HuH-7 (cell line): ENCODE measurements around the gene SERPINA1.
"Not testable (repeated sequence)": the region's sequence is repeated elsewhere in the genome, so short reads cannot be mapped to it uniquely, and the experiment has no call there.

Experiments used
- DNase-seq: peaks from one replicate; pipeline ENCODE4 v3.0.0; 2011; ENCODE audit warnings: low spot score

The SERPINA1 gene

GRCh38 chr14:94388384-94389103, at the start of gene SERPINA1:
TSS of gene SERPINA1 (minus strand) at chr14:94388602. CDS start at chr14:94383237, 5,365 bp downstream.
- DNase-seq: peak; percentile 40

- no peak for DNase-seq
Observed at GRCh38 chr14:94428610-94429009, 40.2 kb upstream of the SERPINA1 start.

GRCh38 chr14:94427016-94427613, 38.7 kb upstream of the SERPINA1 start:
- DNase-seq: no peak

GRCh38 chr14:94426526-94426925, 38.1 kb upstream of the SERPINA1 start:
- no peak for DNase-seq

- no peak for DNase-seq
Observed at GRCh38 chr14:94424371-94424770, 36.0 kb upstream of the SERPINA1 start.

GRCh38 chr14:94423453-94424056, 35.2 kb upstream of the SERPINA1 start:
- peak; percentile 62 for DNase-seq

- DNase-seq: no peak
Observed at GRCh38 chr14:94421316-94421715, 32.9 kb upstream of the SERPINA1 start.

- not testable (repeated sequence) for DNase-seq
Observed at GRCh38 chr14:94417497-94418205, 29.2 kb upstream of the SERPINA1 start.

GRCh38 chr14:94412671-94413638, 24.6 kb upstream of the SERPINA1 start:
- DNase-seq: peak; percentile 30

GRCh38 chr14:94411638-94412037, 23.2 kb upstream of the SERPINA1 start:
- DNase-seq: no peak

GRCh38 chr14:94409430-94409829, 21.0 kb upstream of the SERPINA1 start:
- not testable (repeated sequence) for DNase-seq

- DNase-seq: no peak
Observed at GRCh38 chr14:94408546-94409095, 20.2 kb upstream of the SERPINA1 start.

GRCh38 chr14:94407906-94408305, 19.5 kb upstream of the SERPINA1 start:
- no peak for DNase-seq

- DNase-seq: no peak
Observed at GRCh38 chr14:94406910-94407309, 18.5 kb upstream of the SERPINA1 start.

GRCh38 chr14:94405486-94405885, 17.1 kb upstream of the SERPINA1 start:
- no peak for DNase-seq

- DNase-seq: no peak
Observed at GRCh38 chr14:94404561-94404960, 16.2 kb upstream of the SERPINA1 start.

- DNase-seq: no peak
Observed at GRCh38 chr14:94403312-94403932, 15.0 kb upstream of the SERPINA1 start.

GRCh38 chr14:94401083-94401482, 12.7 kb upstream of the SERPINA1 start:
- DNase-seq: no peak

- no peak for DNase-seq
Observed at GRCh38 chr14:94400422-94400841, 12.0 kb upstream of the SERPINA1 start.

- no peak for DNase-seq
Observed at GRCh38 chr14:94398536-94398935, 10.1 kb upstream of the SERPINA1 start.

GRCh38 chr14:94398182-94398479, 9.7 kb upstream of the SERPINA1 start:
- DNase-seq: no peak
